ENCODE measurements around the gene RASGRP3.
"Not testable (repeated sequence)": the region's sequence is repeated elsewhere in the genome, so short reads cannot be mapped to it uniquely, and the experiment has no call there.

The RASGRP3 gene

DNA sequence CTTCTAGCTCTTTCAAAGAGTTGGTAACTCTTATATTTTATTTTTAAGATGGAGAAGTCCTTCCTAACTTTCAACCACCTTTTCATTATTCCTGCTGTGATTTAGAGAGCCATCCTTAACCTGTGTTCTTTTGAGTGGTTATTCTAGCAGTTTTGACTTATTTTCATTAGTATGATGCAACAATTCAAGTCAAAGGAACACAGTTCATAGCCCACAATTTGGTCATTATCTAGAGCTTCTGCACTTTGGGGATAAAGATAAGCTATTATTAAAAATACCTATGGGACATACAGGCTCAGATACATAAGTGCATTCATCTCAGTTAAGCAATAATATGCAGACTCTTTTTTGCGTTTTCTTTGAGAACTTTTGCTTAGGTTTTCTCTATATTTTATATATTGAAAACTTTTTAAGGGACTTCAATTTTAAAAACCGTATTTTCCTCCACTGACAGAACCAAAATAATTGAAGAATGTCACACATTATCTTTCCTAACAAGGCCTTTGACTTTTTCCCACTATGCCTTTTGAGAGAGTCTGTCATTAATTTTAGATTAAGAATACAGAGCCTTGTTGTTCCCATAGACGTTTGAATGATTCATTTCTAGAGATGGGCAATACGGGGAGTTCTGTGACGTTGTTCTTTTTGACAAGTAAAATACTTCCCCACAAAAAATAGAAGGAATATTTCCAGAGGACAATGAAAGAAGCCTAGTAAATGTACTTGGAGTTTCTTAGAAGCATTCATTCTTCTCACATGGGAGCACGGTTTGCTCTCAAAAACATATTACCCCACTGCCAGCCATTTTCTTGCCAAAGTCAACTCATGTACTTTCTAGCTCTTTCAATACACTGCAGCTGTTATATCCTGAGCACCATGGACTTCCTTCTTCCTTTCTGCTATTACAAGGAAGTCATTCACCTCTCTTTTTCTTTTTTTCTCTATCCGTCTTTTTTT, 42.9 kb upstream of the RASGRP3 start:
- no peak overlapping the region for H3K27ac ChIP-seq
- no peak for DNase-seq (ENCODE audit: low spot score)
- ChIA-PET CTCF (no interaction called here), POLR2A (ENCODE audit: low non-redundant PET) (no interaction called here)
- TF ChIP-seq, protein P1, sequence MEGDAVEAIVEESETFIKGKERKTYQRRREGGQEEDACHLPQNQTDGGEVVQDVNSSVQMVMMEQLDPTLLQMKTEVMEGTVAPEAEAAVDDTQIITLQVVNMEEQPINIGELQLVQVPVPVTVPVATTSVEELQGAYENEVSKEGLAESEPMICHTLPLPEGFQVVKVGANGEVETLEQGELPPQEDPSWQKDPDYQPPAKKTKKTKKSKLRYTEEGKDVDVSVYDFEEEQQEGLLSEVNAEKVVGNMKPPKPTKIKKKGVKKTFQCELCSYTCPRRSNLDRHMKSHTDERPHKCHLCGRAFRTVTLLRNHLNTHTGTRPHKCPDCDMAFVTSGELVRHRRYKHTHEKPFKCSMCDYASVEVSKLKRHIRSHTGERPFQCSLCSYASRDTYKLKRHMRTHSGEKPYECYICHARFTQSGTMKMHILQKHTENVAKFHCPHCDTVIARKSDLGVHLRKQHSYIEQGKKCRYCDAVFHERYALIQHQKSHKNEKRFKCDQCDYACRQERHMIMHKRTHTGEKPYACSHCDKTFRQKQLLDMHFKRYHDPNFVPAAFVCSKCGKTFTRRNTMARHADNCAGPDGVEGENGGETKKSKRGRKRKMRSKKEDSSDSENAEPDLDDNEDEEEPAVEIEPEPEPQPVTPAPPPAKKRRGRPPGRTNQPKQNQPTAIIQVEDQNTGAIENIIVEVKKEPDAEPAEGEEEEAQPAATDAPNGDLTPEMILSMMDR (conservative IDR thresholded peaks at IDR 0.05; ENCODE audit: low read depth), result no peak

DNA sequence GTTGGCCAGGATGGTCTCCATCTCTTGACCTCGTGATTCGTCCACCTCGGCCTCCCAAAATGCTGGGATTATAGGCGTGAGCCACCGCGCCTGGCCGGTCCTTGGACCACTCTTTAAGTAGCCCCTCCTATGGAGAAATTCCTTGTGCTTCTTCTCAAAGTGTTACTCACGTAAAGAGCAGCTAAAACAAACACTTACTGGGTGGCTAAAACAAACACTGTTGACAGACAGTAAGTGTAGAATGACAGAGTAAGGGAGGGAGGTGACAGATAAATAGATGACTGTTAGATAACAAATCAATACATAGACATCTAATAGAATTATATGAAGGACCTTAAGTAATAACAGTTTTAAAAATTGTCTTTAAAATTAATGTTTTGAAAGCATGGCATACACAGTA, 40.9 kb upstream of the RASGRP3 start:
- CTCF ChIA-PET, result interaction anchor here (0.6 kb wide), 1 partner anchor 212 kb away, joined by 3 read pairs; no protein-coding TSS in a partner anchor

DNA sequence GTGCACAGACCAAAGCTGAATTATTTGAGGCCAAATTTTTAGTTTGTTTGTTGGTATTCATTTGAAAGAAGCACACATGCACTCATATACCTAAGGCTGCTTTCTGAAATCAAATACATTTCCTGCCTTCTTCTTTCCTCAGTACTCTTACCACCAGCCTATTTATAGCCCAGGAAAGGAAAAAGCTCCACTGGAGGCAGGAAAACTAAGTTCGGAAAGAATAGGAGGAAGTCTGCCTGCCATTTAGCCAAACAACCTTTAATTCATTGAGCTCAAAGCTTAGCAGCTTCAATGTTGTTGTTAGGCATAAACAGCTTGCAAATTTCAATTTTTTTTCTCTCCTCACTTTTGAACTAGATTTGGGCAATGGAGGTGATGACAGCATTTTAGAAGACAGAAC, 40.4 kb upstream of the RASGRP3 start:
- ChIA-PET CTCF (interaction anchor here (0.6 kb wide), 1 partner anchor 212 kb away, joined by 3 read pairs; no protein-coding TSS in a partner anchor), POLR2A (ENCODE audit: low non-redundant PET) (no interaction called here)
- no peak overlapping the region for H3K27ac ChIP-seq
- no peak for DNase-seq (ENCODE audit: low spot score)
- TF ChIP-seq, protein P1 (conservative IDR thresholded peaks at IDR 0.05; ENCODE audit: low read depth), result no peak

More for the DNA sequence above, 40.9 kb upstream of the RASGRP3 start:
- POLR2A ChIA-PET (ENCODE audit: low non-redundant PET), result no interaction called here
- H3K27ac ChIP-seq, result no peak overlapping the region
- TF ChIP-seq, protein P1 (conservative IDR thresholded peaks at IDR 0.05; ENCODE audit: low read depth), result no peak
- no peak for DNase-seq (ENCODE audit: low spot score)

DNA sequence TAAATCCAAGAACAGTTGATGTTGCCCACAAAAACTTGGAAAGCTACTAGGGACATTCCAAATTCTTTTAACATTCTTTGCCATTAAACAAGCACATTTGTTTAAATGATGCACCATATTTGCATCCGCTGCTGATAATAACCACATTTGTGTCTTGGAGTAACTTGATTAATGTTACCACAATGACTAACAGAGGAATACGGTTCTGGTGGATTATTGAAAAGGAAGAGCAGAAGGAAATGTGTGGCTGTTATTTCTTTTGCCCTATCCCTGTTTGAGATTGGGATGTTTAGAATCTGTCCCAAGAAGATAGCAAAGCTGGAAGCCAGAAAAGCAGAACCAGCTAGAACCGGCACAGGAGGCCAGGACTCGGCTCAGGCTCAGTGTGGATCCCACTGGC, 39.2 kb upstream of the RASGRP3 start:
- H3K27ac ChIP-seq, result no peak overlapping the region
- POLR2A ChIA-PET (ENCODE audit: low non-redundant PET), result no interaction called here
- CTCF ChIA-PET, result no interaction called here
- no peak for DNase-seq (ENCODE audit: low spot score)
- TF ChIP-seq, protein P1 (conservative IDR thresholded peaks at IDR 0.05; ENCODE audit: low read depth), result no peak

DNA sequence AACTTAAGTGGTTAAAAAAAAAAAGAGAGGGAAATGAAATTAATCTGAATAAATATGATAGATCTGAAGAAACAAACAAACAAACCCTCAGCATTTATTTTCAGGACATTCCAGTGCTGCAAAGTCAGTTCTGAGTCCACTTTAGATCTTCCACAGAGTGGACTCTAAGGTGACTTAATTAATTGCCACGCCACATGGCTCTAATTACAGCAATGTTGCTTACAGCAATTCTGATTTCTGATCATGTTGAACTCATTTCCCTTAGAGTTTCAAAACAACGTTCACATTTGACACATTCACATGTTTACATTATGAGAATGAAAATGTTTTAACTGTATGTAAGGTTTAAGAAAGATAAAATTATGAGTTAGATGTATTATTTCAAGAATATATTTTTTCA, 38.6 kb upstream of the RASGRP3 start:
- TF ChIP-seq, protein P1 (conservative IDR thresholded peaks at IDR 0.05; ENCODE audit: low read depth), result no peak
- CTCF ChIA-PET, result no interaction called here
- no peak overlapping the region for H3K27ac ChIP-seq
- DNase-seq (ENCODE audit: low spot score), result no peak
- POLR2A ChIA-PET (ENCODE audit: low non-redundant PET), result no interaction called here

DNA sequence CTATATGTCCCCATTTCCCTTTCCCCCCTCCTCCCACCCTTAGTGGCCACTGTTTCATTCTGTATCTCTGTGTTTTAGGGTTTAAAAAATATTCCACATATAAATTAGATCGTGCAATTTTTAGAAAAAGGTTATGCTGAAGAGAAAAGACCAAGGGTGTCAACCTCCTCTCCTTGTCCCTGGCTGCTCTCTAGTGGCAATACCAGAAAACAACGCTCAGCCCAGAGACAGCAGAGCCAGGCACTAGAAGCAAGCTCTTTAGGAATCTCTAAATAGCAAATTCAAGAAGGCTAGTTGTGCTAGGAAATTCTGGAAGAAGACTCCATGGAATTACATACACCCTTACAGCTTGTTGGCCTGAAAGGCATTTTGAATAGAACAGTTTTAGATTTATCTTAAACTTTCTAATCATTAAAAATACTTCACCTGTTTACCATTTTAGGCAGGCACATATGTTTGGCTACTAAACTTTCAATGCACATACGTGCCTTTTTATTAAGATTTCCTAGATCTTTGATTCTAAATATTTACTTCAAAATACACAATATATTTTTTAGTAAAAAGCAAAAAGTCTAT, 35.1 kb upstream of the RASGRP3 start:
- DNase-seq (ENCODE audit: low spot score), result peak; percentile 51
- no peak overlapping the region for H3K27ac ChIP-seq
- ChIA-PET POLR2A (ENCODE audit: low non-redundant PET) (no interaction called here), CTCF (interaction anchor here (0.6 to 1.3 kb wide), 7 partner anchors 9 to 516 kb away, joined by 3 to 9 read pairs (median 5); no protein-coding TSS in a partner anchor)
- TF ChIP-seq, protein P1 (conservative IDR thresholded peaks at IDR 0.05; ENCODE audit: low read depth), result peak; percentile 67

DNA sequence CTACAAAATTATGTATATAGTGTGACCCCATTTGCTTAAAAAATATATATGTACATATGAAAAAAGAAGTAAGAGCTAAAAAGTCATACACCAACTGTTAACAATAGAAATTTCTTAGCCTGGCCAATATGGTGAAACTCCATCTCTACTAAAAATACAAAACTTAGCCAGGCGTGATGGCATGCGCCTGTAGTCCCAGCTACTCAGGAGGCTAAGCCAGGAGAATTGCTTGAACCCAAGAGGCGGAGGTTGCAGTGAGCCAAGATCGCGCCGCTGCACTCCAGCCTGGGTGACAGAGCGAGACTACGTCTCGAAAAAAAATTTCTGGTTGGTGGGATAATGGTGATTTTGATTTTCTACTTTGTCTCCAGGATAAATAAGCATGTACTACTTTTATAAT, 34.4 kb upstream of the RASGRP3 start:
- H3K27ac ChIP-seq; DNase-seq (ENCODE audit: low spot score); POLR2A ChIA-PET (ENCODE audit: low non-redundant PET): not testable (repeated sequence)
- CTCF ChIA-PET, result interaction anchor here (1.3 kb wide), 1 partner anchor 408 kb away, joined by 9 read pairs; no protein-coding TSS in a partner anchor

Measured in RWPE1 (cell line).